Loucy (cell line): ENCODE measurements around the gene PAX5.

Experiments
- H2AFZ ChIP-seq: fragments of 200-600 bp; sonication (generic); 2 replicates; pipeline ENCODE4 v1.6.0; 2016; ENCODE audit warnings: antibody characterized with exemption, mild to moderate bottlenecking, low read length, moderate library complexity
- H3F3A ChIP-seq: fragments of 200-600 bp; 2 replicates; pipeline ENCODE4 v1.6.0; 2016; ENCODE audit warnings: antibody characterized with exemption, low read depth, mild to moderate bottlenecking
- H3K27me3 ChIP-seq: fragments of 200-600 bp; sonication (generic); 2 replicates; pipeline ENCODE4 v1.6.1; 2014; ENCODE audit warnings: low read length, mild to moderate bottlenecking; ENCODE audit not compliant: insufficient read depth, poor library complexity, severe bottlenecking
- H3K36me3 ChIP-seq: fragments of 200-600 bp; sonication (generic); 2 replicates; pipeline ENCODE4 v1.6.1; 2016; ENCODE audit warnings: low read length; ENCODE audit not compliant: insufficient read depth
- H3K4me1 ChIP-seq: fragments of 200-600 bp; sonication (generic); 2 replicates; pipeline ENCODE4 v1.5.1; 2014; ENCODE audit warnings: low read length, mild to moderate bottlenecking; ENCODE audit not compliant: insufficient read depth, poor library complexity, severe bottlenecking
- H3K4me2 ChIP-seq: fragments of 200-600 bp; sonication (generic); 2 replicates; pipeline ENCODE4 v1.6.0; 2014; ENCODE audit warnings: antibody characterized with exemption, low read length, low read depth, mild to moderate bottlenecking; ENCODE audit not compliant: poor library complexity, severe bottlenecking
- H3K4me3 ChIP-seq: fragments of 200-600 bp; sonication (generic); 2 replicates; pipeline ENCODE4 v1.5.1; 2014; ENCODE audit warnings: low read length, mild to moderate bottlenecking, mixed read lengths; ENCODE audit not compliant: poor library complexity, severe bottlenecking
- H3K79me2 ChIP-seq: fragments of 200-600 bp; sonication (generic); 2 replicates; pipeline ENCODE4 v1.6.1; 2014; ENCODE audit warnings: low read length; ENCODE audit not compliant: insufficient read depth
- H3K9ac ChIP-seq: fragments of 200-600 bp; sonication (generic); 2 replicates; pipeline ENCODE4 v1.6.0; 2014; ENCODE audit warnings: mild to moderate bottlenecking, low read depth, low read length, moderate library complexity; ENCODE audit not compliant: poor library complexity, severe bottlenecking
- H3K9me2 ChIP-seq: fragments of 200-600 bp; sonication (generic); replicated peaks from 2 replicates; pipeline ENCODE4 v1.6.1; 2016; ENCODE audit warnings: low read depth, low read length, mixed read lengths
- H3K9me3 ChIP-seq: fragments of 200-600 bp; sonication (generic); 2 replicates; pipeline ENCODE4 v1.6.1; 2014; ENCODE audit warnings: mild to moderate bottlenecking, antibody characterized with exemption, low read length, low read depth; ENCODE audit not compliant: insufficient read depth
- H4K20me1 ChIP-seq: fragments of 200-600 bp; sonication (generic); 2 replicates; pipeline ENCODE4 v1.6.0; 2014; ENCODE audit warnings: antibody characterized with exemption, low read length, mild to moderate bottlenecking; ENCODE audit not compliant: insufficient read depth, poor library complexity, severe bottlenecking
- EZH2phosphoT487 ChIP-seq: fragments of 200-600 bp; IDR thresholded peaks from 2 replicates; pipeline ENCODE4 v1.6.1; 2018; ENCODE audit warnings: antibody characterized with exemption, mild to moderate bottlenecking, moderate library complexity, borderline replicate concordance
- TF ChIP-seq, protein P1 (sequence below): fragments of 200-600 bp; sonication (generic); conservative IDR thresholded peaks from 2 replicates; pipeline ENCODE4 v1.5.1; 2014; ENCODE audit warnings: mild to moderate bottlenecking, antibody characterized with exemption, low read length

PAX5 gene

DNA sequence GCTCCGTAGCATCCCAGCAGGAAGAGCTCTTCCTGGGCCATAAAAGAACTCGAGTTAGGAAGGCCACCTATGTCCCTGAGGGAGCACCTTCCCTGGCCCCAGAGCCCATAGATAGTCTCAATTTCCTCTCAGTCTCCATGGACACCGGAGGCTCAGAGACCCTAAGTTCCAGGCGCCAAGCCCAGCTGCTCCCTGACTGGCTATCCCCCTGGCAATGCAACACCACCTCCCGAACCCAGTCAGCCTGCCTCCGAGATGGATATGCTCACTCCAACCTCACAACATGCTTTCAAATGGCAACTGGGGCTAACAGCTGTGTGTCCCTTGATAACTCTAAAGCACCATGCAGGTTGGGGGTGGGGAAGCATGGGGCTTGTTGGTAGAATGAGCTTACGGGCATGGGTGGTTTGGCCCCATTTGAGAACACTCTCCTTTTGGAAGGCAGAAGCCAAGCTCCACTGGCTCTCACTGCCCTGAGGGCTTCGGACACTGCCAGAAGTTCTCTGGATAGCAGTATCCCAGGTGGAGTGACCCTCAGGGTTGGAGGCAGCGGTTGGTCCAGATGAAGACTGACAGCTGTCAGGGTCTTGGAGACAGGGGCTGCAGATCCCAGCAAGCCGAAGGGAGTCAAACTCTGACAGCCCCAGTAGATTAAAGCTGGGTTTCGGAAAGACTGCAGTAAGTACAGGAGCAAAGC, 165.3 kb downstream of the PAX5 start:
- H3K36me3 ChIP-seq, result no peaks in the 10 kb centered on the region
- H3K79me2 ChIP-seq, result no peaks in the 10 kb centered on the region
- no peaks in the 10 kb centered on the region for H3K27me3 ChIP-seq
- H3K9me2 ChIP-seq, result no peaks in the 10 kb centered on the region
- no peak for TF ChIP-seq EZH2phosphoT487
- TF ChIP-seq, protein P1, sequence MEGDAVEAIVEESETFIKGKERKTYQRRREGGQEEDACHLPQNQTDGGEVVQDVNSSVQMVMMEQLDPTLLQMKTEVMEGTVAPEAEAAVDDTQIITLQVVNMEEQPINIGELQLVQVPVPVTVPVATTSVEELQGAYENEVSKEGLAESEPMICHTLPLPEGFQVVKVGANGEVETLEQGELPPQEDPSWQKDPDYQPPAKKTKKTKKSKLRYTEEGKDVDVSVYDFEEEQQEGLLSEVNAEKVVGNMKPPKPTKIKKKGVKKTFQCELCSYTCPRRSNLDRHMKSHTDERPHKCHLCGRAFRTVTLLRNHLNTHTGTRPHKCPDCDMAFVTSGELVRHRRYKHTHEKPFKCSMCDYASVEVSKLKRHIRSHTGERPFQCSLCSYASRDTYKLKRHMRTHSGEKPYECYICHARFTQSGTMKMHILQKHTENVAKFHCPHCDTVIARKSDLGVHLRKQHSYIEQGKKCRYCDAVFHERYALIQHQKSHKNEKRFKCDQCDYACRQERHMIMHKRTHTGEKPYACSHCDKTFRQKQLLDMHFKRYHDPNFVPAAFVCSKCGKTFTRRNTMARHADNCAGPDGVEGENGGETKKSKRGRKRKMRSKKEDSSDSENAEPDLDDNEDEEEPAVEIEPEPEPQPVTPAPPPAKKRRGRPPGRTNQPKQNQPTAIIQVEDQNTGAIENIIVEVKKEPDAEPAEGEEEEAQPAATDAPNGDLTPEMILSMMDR, result no peak
- H3K4me3 ChIP-seq, result no peak overlapping the region
- no peaks in the 10 kb centered on the region for H4K20me1 ChIP-seq
- no peaks in the 10 kb centered on the region for H3K4me1 ChIP-seq
- no peak overlapping the region for H2AFZ ChIP-seq
- no peaks in the 10 kb centered on the region for H3K9me3 ChIP-seq
- no peak overlapping the region for H3K4me2 ChIP-seq
- H3K9ac ChIP-seq, result no peak overlapping the region
- no peaks in the 10 kb centered on the region for H3F3A ChIP-seq

DNA sequence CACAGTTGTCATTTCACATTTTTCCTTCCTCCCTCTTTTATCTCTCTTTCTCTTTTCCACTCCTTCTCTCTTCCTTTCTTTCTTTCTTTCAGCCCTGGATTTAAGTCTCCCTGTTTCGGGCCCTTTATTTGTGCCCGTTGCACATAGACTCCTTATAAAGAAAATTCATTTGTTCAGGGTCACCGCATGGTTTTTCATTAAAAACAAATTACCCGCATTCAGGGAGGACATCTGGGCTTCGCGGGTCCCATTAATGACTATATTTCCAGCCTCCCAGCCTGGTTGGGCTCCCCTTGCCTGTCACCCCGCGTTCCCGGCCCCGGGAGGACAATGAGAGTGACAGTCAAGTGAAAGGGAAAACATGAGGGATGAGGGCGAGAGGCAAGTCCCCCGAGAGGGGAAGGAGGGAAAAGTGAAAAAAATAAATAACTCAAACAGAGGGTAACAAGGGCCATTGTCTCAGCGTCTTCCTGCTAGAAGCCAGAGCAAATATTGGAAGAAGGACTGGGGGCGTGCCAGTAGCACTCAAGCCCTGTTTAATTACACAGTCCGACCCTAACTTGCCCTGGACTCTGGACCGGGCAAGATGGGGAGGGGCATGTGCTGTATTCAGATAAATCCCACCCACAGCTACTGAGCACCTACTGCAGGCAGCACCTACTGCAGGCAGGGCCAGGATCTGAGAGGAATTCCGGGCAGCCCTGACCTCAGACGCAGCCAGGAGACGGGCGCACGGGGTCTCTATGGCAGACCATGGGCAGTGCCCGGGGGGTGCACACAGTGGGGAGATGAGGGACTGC, 166.2 kb downstream of the PAX5 start:
- no peak for TF ChIP-seq EZH2phosphoT487
- Histone ChIP-seq H3K36me3 (no peaks in the 10 kb centered on the region), H3K4me2 (no peak overlapping the region), H3K79me2 (no peaks in the 10 kb centered on the region), H3K9me2 (no peaks in the 10 kb centered on the region), H3F3A (no peaks in the 10 kb centered on the region), H3K9me3 (no peaks in the 10 kb centered on the region), H3K9ac (no peak overlapping the region), H3K4me3 (no peak overlapping the region), H2AFZ (no peak overlapping the region), H4K20me1 (no peaks in the 10 kb centered on the region), H3K4me1 (no peaks in the 10 kb centered on the region), H3K27me3 (no peaks in the 10 kb centered on the region)

DNA sequence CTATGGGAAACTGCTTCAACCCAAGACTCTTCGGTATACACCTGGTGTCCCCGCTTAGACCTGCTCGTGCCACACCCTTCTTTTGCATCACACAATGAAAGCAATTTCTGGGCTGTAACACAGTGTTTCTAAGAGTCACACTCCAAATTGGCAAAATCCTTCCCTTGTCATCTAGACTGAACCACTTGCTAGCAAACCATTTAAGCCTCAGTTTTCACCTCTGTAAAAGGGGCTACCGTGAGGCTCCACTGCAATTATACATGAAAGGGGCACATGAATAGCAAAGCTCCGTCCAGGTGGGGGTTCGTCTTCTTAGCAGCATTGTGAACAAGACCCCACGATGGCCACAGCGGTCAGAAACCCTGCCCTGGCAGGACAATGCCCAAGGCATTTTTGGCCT, 166.8 kb downstream of the PAX5 start:
- Histone ChIP-seq H4K20me1 (no peaks in the 10 kb centered on the region), H3K79me2 (no peaks in the 10 kb centered on the region), H2AFZ (no peak overlapping the region), H3K4me1 (no peaks in the 10 kb centered on the region), H3F3A (no peaks in the 10 kb centered on the region), H3K9me2 (no peaks in the 10 kb centered on the region), H3K4me2 (no peak overlapping the region), H3K9ac (no peak overlapping the region), H3K27me3 (no peaks in the 10 kb centered on the region), H3K9me3 (no peaks in the 10 kb centered on the region), H3K36me3 (no peaks in the 10 kb centered on the region), H3K4me3 (no peak overlapping the region)
- TF ChIP-seq EZH2phosphoT487, result no peak
- TF ChIP-seq, protein P1, result no peak
